ENCODE data around the gene MUC4.
"Not testable (repeated sequence)": the region's sequence is repeated elsewhere in the genome, so short reads cannot be mapped to it uniquely, and the experiment has no call there.

MUC4 gene

DNA sequence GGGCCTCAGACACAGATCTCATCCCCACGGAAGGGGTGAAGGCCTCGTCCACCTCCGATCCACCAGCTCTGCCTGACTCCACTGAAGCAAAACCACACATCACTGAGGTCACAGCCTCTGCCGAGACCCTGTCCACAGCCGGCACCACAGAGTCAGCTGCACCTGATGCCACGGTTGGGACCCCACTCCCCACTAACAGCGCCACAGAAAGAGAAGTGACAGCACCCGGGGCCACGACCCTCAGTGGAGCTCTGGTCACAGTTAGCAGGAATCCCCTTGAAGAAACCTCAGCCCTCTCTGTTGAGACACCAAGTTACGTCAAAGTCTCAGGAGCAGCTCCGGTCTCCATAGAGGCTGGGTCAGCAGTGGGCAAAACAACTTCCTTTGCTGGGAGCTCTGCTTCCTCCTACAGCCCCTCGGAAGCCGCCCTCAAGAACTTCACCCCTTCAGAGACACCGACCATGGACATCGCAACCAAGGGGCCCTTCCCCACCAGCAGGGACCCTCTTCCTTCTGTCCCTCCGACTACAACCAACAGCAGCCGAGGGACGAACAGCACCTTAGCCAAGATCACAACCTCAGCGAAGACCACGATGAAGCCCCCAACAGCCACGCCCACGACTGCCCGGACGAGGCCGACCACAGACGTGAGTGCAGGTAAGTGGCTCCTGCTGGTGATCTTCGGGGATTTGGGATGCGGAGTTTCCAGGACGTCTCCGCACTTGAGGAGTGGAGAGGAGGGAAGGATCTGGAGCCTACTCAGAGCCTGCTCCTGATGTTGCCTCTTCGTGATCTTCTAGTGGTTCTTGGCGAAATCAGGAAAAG, 85.6 kb downstream of the MUC4 start:
- H3K4me3 ChIP-seq (ENCODE audit: low read depth, low read length); DNase-seq (ENCODE audit: low read depth): not testable (repeated sequence)

DNA sequence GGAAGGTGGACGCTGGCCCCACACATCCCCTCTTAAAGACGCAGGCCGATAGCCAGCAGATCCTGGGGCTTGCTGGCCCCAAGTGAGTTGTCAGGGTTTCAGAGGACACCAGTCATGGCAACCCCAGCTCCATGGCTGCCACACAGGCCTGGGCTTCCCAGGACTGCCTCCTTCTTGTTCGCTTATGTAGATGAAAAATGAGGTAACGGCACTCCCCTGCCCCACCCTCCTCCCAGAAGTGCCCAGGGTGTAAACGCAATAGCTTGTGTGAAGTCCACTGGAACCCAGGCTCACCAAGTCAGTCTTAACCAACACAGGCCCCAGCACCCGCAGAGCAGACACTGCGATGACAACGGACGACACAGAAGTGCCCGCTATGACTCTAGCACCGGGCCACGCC, 87.4 kb downstream of the MUC4 start:
- DNase-seq (ENCODE audit: low read depth); H3K4me3 ChIP-seq (ENCODE audit: low read depth, low read length): not testable (repeated sequence)

GRCh38 chr3:195722996-195723345, 88.8 kb downstream of the MUC4 start:
- not testable (repeated sequence) for H3K4me3 ChIP-seq (ENCODE audit: low read depth, low read length); DNase-seq (ENCODE audit: low read depth)

GRCh38 chr3:195722139-195722995, 89.4 kb downstream of the MUC4 start:
- not testable (repeated sequence) for H3K4me3 ChIP-seq (ENCODE audit: low read depth, low read length); DNase-seq (ENCODE audit: low read depth)

- not testable (repeated sequence) for H3K4me3 ChIP-seq (ENCODE audit: low read depth, low read length); DNase-seq (ENCODE audit: low read depth)
Measured at GRCh38 chr3:195720831-195721506, 90.8 kb downstream of the MUC4 start, which contains the start of gene MUC20. Gene MUC20 (plus strand): TSS chr3:195720978. CDS start chr3:195721008, 30 bp downstream.

DNA sequence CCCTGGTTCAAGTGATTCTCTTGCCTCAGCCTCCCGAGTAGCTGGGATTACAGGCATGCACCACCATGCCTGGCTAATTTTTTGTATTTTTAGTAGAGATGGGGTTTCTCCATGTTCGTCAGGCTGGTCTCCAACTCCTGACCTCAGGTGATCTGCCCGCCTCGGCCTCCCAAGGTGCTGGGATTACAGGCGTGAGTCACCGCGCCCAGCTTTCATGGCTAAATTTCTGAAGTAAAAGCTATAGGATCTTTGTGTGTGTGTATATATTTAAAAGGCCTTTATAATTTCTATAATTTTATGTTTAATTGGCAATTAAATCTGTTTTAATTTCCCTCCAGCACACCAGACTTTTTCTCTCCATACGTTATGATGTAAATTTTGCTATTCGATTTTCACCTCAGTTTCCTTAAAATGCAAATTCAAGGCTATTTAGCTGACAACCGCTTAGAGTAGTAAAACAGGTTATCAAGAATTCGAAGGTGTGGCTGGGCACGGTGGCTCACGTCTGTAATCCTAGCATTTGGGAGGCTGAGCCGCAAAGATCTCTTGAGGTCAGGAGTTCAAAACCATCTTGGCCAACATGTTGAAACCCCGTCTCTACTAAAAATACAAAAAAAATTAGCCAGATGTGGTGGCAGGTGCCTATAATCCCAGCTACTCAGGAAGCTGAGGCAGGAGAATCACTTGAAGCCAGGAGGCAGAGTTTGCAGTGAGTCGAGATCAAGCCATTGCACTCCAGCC, 92.0 kb downstream of the MUC4 start:
- DNase-seq (ENCODE audit: low read depth), result not testable (repeated sequence)

GRCh38 chr3:195718477-195718984, 93.2 kb downstream of the MUC4 start:
- H3K4me3 ChIP-seq (ENCODE audit: low read depth, low read length), result no peak overlapping the region
- DNase-seq (ENCODE audit: low read depth), result no peak

More for the DNA sequence above, 92.0 kb downstream of the MUC4 start:
- not testable (repeated sequence) for H3K4me3 ChIP-seq (ENCODE audit: low read depth, low read length)

DNA sequence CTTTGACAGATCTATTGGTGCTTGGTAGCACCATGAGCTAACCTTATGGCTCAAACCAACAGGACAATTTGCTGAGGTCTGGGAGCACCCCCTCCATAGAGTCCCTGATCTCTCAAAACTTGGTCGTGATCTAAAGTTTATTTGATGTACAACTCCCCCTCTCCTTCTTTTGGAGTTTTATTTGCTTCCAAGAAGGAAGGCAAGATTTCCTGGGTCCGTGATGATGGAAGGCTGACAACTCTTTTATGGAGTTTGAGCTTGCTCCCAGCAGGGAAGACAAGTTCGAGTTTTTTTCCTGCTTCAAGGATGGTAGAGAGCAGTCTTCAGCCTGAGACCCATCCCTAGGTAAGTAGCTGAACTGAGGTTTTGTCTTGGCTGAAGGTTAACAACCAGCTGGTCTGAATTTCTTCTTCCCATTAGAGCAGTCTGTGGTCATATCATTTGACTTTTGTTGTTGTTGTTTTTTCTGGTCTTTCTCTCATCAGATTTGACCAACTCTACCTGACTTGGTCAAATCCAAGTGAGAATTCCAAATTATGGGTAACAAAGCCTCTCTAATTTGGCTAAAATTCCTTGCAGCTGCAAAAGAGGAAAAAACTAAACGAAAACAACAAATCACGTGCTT, 93.8 kb downstream of the MUC4 start:
- DNase-seq (ENCODE audit: low read depth), result no peak
- H3K4me3 ChIP-seq (ENCODE audit: low read depth, low read length), result no peak overlapping the region

DNA sequence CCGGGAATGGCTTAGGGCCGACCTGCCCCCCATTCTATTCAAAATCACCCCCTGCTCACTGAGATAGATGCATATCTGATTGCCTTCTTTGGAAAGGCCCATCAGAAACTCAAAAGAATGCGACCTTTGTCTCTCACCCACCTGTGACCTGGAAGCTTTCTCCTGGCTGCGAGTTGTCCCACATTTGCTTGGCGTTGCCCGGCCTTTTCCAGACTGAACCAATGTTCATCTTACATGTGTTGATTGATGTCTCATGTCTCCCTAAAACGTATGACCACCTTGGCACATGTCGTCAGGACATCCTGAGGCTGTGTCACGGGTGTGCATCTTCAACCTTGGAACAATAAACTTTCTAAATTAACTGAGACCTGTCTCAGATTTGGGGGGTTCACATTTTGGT, 94.3 kb downstream of the MUC4 start:
- no peak for DNase-seq (ENCODE audit: low read depth)
- no peak overlapping the region for H3K4me3 ChIP-seq (ENCODE audit: low read depth, low read length)

- no peak overlapping the region for H3K4me3 ChIP-seq (ENCODE audit: low read depth, low read length)
- no peak for DNase-seq (ENCODE audit: low read depth)
Measured at GRCh38 chr3:195715583-195716266, 96.0 kb downstream of the MUC4 start.

DNA sequence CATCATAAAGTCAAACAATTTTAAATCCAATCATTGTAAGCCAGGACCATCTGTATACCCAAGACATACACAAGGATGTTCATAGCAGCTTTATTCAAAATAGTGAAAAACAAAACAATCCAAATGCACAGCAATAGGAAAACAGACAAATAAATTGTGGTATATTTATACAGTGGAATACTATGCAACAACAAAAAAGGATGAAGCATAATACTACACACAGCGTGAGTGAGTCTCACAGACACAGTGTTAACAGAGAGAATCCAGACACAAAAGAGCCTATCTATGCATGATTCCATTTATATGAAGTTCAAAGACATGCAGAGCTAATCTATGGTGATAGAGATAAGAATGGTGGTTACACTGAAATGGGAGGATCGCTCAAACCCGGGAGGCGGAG, 96.6 kb downstream of the MUC4 start:
- DNase-seq (ENCODE audit: low read depth), result no peak
- H3K4me3 ChIP-seq (ENCODE audit: low read depth, low read length), result no peak overlapping the region

DNA sequence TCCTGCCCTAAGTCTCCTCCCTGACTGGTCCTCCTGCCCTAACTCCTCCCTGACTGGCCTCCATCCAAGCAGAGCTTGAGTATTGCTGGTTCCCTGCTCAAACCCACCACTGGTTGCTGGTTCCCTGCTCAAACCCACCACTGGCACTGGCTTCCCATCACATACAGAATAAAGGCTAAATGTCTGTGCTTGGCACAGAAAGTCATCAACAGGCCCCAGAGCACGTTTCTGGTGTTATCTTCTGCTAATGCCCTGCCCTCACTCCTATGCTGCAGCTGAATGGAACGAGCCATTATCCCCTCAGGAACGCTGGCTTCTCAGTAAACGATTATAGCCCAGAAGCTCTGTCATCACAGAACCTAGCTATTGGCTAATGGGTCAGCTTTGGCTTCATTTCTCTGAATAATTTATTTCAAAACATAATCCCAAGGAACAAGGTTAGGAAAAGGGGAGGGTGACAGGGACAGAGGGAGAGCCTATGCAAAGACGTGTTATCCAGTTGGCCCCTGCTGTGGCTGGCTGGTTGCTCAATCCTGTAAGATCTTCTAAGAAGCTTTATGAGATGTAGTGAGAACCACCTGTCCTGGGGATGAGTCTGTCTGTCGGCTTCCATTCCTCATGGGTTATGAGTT, 97.2 kb downstream of the MUC4 start:
- no peak for DNase-seq (ENCODE audit: low read depth)
- no peak overlapping the region for H3K4me3 ChIP-seq (ENCODE audit: low read depth, low read length)

DNA sequence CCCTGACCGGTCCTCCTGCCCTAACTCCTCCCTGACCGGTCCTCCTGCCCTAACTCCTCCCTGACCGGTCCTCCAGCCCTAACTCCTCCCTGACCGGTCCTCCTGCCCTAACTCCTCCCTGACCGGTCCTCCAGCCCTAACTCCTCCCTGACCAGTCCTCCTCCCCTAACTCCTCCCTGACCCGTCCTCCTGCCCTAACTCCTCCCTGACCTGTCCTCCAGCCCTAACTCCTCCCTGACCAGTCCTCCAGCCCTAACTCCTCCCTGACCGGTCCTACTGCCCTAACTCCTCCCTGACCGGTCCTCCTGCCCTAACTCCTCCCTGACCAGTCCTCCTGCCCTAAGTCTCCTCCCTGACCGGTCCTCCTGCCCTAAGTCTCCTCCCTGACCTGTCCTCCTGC, 98.6 kb downstream of the MUC4 start:
- H3K4me3 ChIP-seq (ENCODE audit: low read depth, low read length); DNase-seq (ENCODE audit: low read depth): not testable (repeated sequence)

DNA sequence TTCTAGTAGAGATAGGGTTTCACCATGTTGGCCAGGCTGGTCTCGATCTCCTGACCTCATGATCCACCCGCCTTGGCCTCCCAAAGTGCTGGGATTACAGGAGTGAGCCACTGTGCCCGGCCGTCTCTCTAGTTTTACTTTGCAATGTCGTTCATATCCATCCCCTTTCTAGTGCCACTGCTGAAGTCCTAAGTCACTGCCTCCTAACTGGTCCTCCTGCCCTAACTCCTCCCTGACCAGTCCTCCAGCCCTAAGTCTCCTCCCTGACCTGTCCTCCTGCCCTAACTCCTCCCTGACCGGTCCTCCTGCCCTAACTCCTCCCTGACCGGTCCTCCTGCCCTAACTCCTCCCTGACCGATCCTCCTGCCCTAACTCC, 99.2 kb downstream of the MUC4 start:
- H3K4me3 ChIP-seq (ENCODE audit: low read depth, low read length); DNase-seq (ENCODE audit: low read depth): not testable (repeated sequence)

GRCh38 chr3:195711813-195712534, 99.8 kb downstream of the MUC4 start:
- H3K4me3 ChIP-seq (ENCODE audit: low read depth, low read length), result no peak overlapping the region
- no peak for DNase-seq (ENCODE audit: low read depth)

DNA sequence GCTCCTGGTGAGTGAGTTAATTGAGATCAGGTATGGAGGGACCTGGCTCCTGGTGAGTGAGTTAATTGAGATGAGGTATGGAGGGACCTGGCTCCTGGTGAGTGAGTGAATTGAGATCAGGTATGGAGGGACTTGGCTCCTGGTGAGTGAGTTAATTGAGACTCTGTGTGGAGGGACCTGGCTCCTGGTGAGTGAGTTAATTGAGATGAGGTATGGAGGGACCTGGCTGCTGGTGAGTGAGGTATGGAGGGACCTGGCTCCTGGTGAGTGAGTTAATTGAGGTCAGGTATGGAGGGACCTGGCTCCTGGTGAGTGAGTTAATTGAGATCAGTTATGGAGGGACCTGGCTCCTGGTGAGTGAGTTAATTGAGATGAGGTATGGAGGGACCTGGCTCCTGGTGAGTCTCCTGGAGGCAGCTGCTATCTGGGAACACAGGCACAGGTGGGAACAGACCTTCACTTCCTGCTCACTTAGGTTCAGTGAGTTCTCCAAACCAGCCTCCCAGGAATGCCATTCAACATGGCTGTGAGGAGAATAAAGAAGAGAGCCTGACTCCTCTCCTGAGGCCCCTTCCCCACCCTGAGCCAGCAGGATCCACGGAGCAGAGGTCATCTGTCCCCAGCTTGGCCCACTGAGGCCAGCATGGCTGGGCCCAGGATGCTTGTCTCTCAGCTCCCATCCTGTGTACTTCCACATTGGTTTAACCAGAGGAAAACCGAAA, 100.5 kb downstream of the MUC4 start:
- DNase-seq (ENCODE audit: low read depth); H3K4me3 ChIP-seq (ENCODE audit: low read depth, low read length): not testable (repeated sequence)

All from skeletal muscle cell (primary cell).